Activated T-cell treated with anti-CD3 and anti-CD28 coated beads, Interleukin-2, amount 50 U/mL, for 24 hours (primary cell): ENCODE measurements around the gene BAZ2A.

Source experiments
- DNase-seq: peaks from one replicate; pipeline ENCODE4 v3.0.0-alpha.2; 2020
- H3K27ac Mint-ChIP-seq: 2 replicates; pipeline ENCODE4 v1.8.0; 2020; ENCODE audit warnings: mild to moderate bottlenecking, mixed read lengths
- H3K27me3 Mint-ChIP-seq: 2 replicates; pipeline ENCODE4 v1.8.0; 2020; ENCODE audit warnings: mixed read lengths
- H3K36me3 Mint-ChIP-seq: 2 replicates; pipeline ENCODE4 v1.8.0; 2020; ENCODE audit warnings: low read depth, mixed read lengths
- H3K4me1 Mint-ChIP-seq: 2 replicates; pipeline ENCODE4 v1.8.0; 2020; ENCODE audit warnings: low read depth, mixed read lengths
- H3K4me3 Mint-ChIP-seq: 2 replicates; pipeline ENCODE4 v1.8.0; 2020; ENCODE audit warnings: mild to moderate bottlenecking, moderate library complexity, mixed read lengths
- H3K9me3 Mint-ChIP-seq: 2 replicates; pipeline ENCODE4 v1.8.0; 2020; ENCODE audit warnings: mixed read lengths

BAZ2A gene

DNA sequence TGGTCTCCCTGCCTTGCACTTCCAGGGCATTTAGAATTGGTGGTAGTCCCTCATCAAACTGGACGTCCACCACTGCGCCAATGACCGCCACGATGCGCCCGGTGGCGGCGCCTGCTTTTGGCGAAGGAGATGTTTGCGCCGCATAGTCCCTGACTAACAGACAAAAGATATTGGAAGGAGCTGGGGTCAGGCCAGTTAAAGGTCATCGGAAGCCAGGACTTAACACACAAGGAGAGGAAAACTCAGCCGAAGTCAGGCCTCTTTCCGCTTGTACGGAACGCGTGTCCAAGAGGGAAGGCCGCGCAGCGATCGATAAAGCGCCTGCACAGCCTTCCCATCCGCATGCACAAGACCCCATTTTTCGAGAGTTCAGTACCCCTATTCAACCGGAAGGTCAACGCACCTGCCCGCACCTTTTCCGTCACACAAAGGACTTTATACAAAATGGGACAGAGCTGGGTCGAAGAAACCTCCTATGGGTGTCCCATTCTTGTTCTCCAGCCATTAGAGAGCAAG is 15.1 kb upstream of the BAZ2A start:
- peak overlapping the region; percentile 99 for H3K4me3 Mint-ChIP-seq
- peak overlapping the region; percentile 94 for H3K27ac Mint-ChIP-seq
- no peaks in the 10 kb centered on the region for H3K27me3 Mint-ChIP-seq
- no peaks in the 10 kb centered on the region for H3K9me3 Mint-ChIP-seq
- peaks cover 50% of the 10 kb centered on the region for H3K36me3 Mint-ChIP-seq
- no peak for DNase-seq
- peaks cover 40% of the 10 kb centered on the region for H3K4me1 Mint-ChIP-seq

GRCh38 chr12:56644654-56645053 is 14.5 kb upstream of the BAZ2A start:
- Mint-ChIP-seq H3K4me1 (peaks cover 43% of the 10 kb centered on the region), H3K27ac (peak overlapping the region; percentile 94), H3K27me3 (no peaks in the 10 kb centered on the region), H3K9me3 (no peaks in the 10 kb centered on the region), H3K36me3 (peaks cover 56% of the 10 kb centered on the region), H3K4me3 (peak overlapping the region; percentile 99)
- DNase-seq: no peak

DNA sequence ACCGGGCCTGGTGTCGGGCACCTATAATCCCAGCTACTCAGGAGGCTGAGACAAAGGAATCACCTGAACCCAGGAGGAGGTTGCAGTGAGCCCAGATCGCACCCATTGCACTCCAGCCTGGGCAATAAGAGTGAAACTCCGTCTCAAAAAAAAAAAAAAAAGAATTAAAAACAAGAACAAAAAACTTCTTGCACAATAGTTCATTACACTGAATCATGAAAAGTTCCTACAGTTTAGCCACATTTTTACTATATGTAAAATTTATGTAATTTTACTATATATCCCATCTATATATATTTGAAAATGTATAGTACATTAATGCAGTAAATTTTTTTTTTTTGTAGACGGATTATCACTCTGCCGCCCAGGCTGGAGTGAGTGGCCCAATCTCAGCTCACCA is 11.1 kb upstream of the BAZ2A start:
- Mint-ChIP-seq H3K27me3 (no peaks in the 10 kb centered on the region), H3K4me1 (peaks cover 66% of the 10 kb centered on the region), H3K9me3 (no peaks in the 10 kb centered on the region), H3K4me3 (no peak overlapping the region), H3K36me3 (peaks cover 86% of the 10 kb centered on the region), H3K27ac (peak overlapping the region; percentile 88)
- no peak for DNase-seq

DNA sequence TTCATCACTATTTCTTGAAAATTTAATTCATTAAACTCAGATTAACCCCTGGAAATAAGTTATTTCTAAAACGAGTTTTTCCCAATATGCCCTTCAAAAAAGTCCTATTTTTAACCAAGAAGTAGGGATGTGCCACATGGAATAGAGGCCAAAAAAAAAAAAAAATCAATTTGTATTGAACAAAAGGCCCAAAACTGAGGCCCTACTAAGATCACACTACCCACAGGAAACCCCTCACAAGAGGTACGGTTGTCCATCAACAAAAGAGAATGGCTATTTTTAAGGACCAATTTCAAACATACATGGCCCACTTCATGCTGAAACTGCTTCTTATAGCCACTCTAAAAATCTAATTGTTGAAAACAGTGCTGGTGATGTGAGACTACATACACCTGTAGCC is 7.5 kb upstream of the BAZ2A start:
- Mint-ChIP-seq H3K4me1 (peaks cover 77% of the 10 kb centered on the region), H3K9me3 (no peaks in the 10 kb centered on the region), H3K27me3 (no peaks in the 10 kb centered on the region), H3K27ac (peak overlapping the region; percentile 94), H3K36me3 (peaks cover 61% of the 10 kb centered on the region), H3K4me3 (no peak overlapping the region)
- DNase-seq: no peak

DNA sequence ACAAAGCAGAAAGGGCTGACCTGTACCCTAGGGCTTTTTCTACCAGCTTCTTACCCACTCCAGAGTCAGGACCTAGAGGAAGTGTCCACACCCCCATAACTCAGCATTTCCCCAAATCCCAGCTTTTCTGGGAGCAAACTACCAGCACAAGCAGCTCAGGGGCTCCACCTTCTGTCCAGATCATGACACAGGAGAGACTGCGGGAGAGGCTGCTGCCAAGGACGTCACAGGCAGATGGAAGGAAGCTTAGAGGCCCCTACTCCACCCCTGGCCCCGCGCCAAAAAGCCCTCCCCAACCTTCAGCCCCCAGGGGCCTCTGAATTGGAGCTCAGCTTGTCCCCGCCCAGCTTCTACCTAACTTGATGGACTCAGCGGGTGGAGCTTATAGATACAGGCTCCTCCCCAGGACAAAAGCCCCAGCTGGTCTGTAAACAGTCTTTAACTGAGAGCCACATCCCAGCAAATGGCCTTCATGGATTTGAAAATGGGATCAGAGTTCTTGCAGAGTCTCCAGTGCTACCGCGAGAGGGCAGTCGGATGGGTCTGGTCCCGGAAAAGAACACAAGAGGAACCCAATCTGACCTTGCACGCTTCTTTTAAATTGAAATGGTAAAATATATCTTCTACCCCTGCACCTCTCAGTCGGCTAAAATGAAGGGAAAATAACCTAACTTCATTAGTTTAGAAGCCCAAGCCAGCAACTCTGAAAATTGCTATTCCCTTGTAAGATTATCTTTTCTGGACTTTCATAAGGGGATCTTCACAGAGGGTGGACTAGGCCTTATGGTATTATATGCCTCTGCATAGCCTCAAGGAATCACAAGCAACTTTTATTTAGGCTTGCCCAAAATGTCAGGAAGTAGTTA is 6.8 kb upstream of the BAZ2A start:
- peak; percentile 88 for DNase-seq
- Mint-ChIP-seq H3K36me3 (peaks cover 54% of the 10 kb centered on the region), H3K9me3 (no peaks in the 10 kb centered on the region), H3K27me3 (no peaks in the 10 kb centered on the region), H3K27ac (peak overlapping the region; percentile 94), H3K4me1 (peaks cover 77% of the 10 kb centered on the region), H3K4me3 (peak overlapping the region; percentile 85)

GRCh38 chr12:56635806-56636674 is 5.9 kb upstream of the BAZ2A start:
- no peaks in the 10 kb centered on the region for H3K9me3 Mint-ChIP-seq
- peak; percentile 88 for DNase-seq
- H3K4me3 Mint-ChIP-seq: peak overlapping the region; percentile 85
- H3K27ac Mint-ChIP-seq: peak overlapping the region; percentile 94
- no peaks in the 10 kb centered on the region for H3K27me3 Mint-ChIP-seq
- H3K36me3 Mint-ChIP-seq: peaks cover 48% of the 10 kb centered on the region
- peaks cover 84% of the 10 kb centered on the region for H3K4me1 Mint-ChIP-seq

DNA sequence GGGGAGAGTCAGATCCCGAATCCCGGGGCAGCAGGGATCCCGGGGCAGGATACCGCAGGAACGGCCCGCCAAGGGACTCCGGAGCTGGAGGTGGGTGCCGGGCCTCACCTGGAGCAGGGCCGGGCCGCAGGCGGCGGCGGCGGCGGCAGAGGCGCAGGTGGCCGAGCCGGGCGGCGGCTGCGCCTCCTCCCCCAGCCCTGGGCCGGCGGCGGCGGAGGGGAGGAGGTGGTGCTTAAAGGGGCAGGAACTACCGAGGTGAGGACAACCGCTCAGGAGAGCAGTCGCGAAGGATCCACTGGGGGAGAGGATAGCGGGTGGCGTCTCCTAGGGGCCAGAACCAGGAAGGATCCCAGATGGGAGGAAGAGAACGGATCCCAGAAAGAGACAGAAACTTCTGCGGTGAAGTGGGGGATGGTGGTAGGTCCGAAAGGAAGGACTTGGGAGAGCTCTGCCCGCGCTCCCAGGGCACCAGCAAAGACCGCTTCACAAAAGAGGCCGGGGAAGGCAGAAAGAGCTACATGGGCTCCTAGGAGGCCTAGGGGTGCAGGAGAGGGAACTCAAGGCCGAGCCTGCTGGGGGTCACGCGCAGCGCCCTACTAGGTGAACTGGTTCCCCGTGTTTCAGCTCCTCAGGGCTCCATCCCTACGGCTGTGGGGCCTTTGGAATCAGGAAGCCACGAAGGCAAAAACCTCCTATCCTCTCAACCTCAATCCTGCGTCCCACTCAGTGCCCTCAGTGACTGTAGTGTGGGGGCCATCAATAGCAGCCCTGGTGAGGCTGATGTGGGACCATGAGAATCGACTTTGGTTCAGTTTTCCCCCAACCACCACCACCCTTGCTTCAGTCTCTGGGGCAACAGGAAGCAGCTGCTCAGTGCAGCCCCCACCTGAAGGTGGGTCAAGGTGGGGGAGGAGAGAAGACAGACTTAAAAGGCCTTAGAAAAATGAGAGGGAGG is 5.0 kb upstream of the BAZ2A start:
- H3K4me1 Mint-ChIP-seq: peaks cover 89% of the 10 kb centered on the region
- peak overlapping the region; percentile 85 for H3K4me3 Mint-ChIP-seq
- peak overlapping the region; percentile 94 for H3K27ac Mint-ChIP-seq
- H3K27me3 Mint-ChIP-seq: no peaks in the 10 kb centered on the region
- DNase-seq: peak; percentile 76
- H3K9me3 Mint-ChIP-seq: no peaks in the 10 kb centered on the region
- peaks cover 44% of the 10 kb centered on the region for H3K36me3 Mint-ChIP-seq

DNA sequence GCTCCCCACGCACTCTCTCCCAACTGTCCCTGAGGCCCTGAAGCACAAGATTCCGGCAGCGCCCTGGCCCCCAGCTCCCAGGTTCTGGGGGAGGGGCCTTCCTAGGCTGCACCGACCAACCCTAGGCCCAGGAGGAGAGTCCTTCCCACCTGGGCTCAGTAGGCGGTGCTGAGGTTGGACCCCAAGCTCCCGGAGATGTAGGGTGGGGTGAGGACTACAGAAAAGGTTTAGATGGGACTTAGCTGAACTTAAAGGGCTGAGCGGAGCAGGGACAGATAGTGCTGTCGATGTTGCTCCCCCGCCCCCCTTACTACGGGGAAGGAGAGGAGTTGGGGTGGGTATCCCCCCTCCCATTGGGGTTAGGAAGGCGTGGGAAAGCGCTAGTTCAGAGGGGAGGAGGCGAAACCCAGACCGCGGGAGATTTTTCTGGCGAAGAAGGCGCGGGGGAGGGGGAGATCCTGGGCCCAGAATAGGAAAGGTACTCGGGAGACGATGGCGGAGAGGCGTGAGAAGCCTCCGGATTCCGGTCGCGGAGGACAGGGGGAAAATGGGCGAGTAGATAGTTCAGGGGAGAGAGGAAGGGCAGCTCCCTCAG is 4.2 kb upstream of the BAZ2A start:
- H3K4me1 Mint-ChIP-seq: peaks cover 85% of the 10 kb centered on the region
- peaks cover 39% of the 10 kb centered on the region for H3K36me3 Mint-ChIP-seq
- no peaks in the 10 kb centered on the region for H3K27me3 Mint-ChIP-seq
- H3K9me3 Mint-ChIP-seq: no peaks in the 10 kb centered on the region
- peak overlapping the region; percentile 90 for H3K27ac Mint-ChIP-seq
- peak overlapping the region; percentile 85 for H3K4me3 Mint-ChIP-seq
- DNase-seq: peak; percentile 47

DNA sequence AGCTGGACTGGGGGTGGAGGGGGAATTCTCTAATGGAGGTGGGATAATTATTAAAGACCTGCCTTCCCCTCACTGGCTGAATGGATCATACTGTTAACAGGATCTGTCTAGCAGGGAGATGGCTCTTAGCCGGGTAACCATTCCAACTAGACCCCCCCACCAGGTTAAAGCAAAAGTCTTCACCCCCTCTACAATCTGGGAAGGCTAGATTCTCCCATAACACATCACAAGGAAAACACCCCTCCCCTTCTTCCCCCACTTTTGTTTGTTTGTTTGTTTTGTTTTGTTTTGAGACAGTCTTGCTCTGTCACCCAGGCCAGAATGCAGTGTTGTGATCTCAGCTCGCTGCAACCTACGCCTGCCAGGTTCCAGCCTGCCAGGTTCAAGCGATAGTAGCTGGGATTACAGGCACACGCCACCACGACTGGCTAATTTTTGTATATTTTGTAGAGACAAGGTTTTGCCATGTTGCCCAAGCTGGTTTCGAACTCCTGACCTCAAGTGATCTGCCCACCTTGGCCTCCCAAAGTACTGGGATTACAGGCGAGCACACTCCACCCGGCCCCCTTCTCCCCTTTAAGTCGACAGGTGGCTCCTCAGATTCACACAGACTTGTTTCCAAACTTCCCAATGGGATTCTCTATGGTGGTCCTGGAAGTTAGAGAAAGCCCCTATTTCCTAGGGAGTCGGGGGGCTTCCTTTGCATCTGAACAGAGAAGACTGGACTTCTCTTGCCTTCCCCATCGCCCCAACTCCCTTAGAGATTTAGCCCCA is 3.5 kb upstream of the BAZ2A start:
- peaks cover 84% of the 10 kb centered on the region for H3K4me1 Mint-ChIP-seq
- no peaks in the 10 kb centered on the region for H3K9me3 Mint-ChIP-seq
- H3K27ac Mint-ChIP-seq: peak overlapping the region; percentile 90
- H3K36me3 Mint-ChIP-seq: peaks cover 39% of the 10 kb centered on the region
- peak overlapping the region; percentile 85 for H3K4me3 Mint-ChIP-seq
- DNase-seq: no peak
- H3K27me3 Mint-ChIP-seq: no peaks in the 10 kb centered on the region

GRCh38 chr12:56632701-56633467 is 2.8 kb upstream of the BAZ2A start:
- no peaks in the 10 kb centered on the region for H3K27me3 Mint-ChIP-seq
- peak overlapping the region; percentile 85 for H3K4me3 Mint-ChIP-seq
- DNase-seq: no peak
- H3K9me3 Mint-ChIP-seq: no peaks in the 10 kb centered on the region
- H3K36me3 Mint-ChIP-seq: peaks cover 36% of the 10 kb centered on the region
- H3K4me1 Mint-ChIP-seq: peaks cover 84% of the 10 kb centered on the region
- H3K27ac Mint-ChIP-seq: peak overlapping the region; percentile 90

DNA sequence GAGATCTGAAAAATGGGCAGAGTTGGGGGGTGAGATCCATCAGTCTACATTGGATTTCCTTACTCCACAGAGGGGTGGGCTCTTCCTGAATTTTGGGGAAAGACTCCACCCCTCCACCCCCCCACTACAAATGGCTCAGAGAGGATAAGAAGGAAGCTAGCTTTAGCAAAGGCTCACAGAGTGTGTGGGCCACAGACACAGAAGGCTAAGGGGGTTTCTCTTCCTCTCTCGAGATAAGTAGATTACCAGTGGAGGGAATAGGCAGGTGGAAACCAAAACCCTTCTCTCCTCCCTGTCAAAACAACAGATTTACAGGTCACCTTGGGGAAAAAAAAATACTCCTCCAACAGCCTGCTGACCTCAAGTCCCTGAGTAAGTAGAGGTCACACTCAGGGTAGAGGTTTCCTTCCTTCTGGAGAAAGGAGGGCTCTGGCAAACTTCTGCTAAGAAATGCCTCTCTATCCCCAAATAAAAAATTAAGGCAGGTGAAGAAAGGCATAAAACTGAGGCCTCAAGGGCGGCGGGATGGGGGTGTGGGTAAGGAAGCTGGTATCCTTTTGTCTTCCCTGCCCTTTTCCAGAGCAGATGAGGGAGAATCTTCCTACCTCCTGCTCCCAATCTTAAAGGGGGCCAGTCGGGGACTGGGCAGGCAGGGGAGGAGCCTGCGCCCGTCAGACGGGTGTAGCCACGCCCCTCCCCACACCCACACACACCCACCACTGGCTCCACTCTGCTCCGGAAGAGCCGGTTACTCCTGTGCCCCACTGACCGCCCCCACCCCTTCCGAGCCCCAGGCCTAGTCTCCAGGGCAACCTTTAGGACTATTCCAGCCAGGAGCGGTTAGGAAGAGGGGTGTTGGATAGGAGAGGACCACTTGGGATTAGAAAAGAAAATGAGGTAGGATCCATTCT is 1.9 kb upstream of the BAZ2A start:
- Mint-ChIP-seq H3K27ac (peak overlapping the region; percentile 90), H3K36me3 (peaks cover 31% of the 10 kb centered on the region), H3K27me3 (no peaks in the 10 kb centered on the region), H3K9me3 (no peaks in the 10 kb centered on the region), H3K4me3 (peak overlapping the region; percentile 95), H3K4me1 (peaks cover 80% of the 10 kb centered on the region)
- peak; percentile 73 for DNase-seq
